MM.1S (cell line): ENCODE data around the gene LRCH1.

Experiments used
- DNase-seq: peaks from one replicate; pipeline ENCODE4 v3.0.0-alpha.2; 2015
- H2AFZ ChIP-seq: fragments of 300-600 bp; sonication (generic); 2 replicates; pipeline ENCODE4 v1.6.0; 2016; ENCODE audit warnings: antibody characterized with exemption, low read length
- H3F3A ChIP-seq: fragments of 300-600 bp; sonication (generic); 2 replicates; pipeline ENCODE4 v1.6.1; 2016; ENCODE audit warnings: mild to moderate bottlenecking, antibody characterized with exemption, low read length, moderate library complexity, mixed read lengths; ENCODE audit not compliant: insufficient read depth
- H3K27ac ChIP-seq: fragments of 300-600 bp; sonication (generic); 2 replicates; pipeline ENCODE4 v1.5.1; 2016; ENCODE audit warnings: mild to moderate bottlenecking, low read length
- H3K27me3 ChIP-seq: fragments of 300-600 bp; sonication (generic); replicated peaks from 2 replicates; pipeline ENCODE4 v1.6.0; 2016; ENCODE audit warnings: low read length; ENCODE audit not compliant: insufficient read depth
- H3K36me3 ChIP-seq: fragments of 300-600 bp; sonication (generic); replicated peaks from 2 replicates; pipeline ENCODE4 v1.6.1; 2016; ENCODE audit warnings: mild to moderate bottlenecking, low read length, mixed read lengths; ENCODE audit not compliant: insufficient read depth
- H3K4me1 ChIP-seq: fragments of 300-600 bp; sonication (generic); 2 replicates; pipeline ENCODE4 v1.6.1; 2016; ENCODE audit warnings: low read length, mixed read lengths
- H3K4me2 ChIP-seq: fragments of 300-600 bp; sonication (generic); 2 replicates; pipeline ENCODE4 v1.6.0; 2016; ENCODE audit warnings: low read depth, low read length
- H3K4me3 ChIP-seq: fragments of 300-600 bp; sonication (generic); 2 replicates; pipeline ENCODE4 v1.5.1; 2016; ENCODE audit warnings: low read length, mixed read lengths
- H3K79me2 ChIP-seq: fragments of 300-600 bp; sonication (generic); 2 replicates; pipeline ENCODE4 v1.6.1; 2016; ENCODE audit warnings: mixed run types, low read length, mixed read lengths
- H3K9ac ChIP-seq: fragments of 300-600 bp; sonication (generic); 2 replicates; pipeline ENCODE4 v1.6.1; 2016; ENCODE audit warnings: low read length, mixed read lengths
- H3K9me2 ChIP-seq: fragments of 300-600 bp; sonication (generic); replicated peaks from 2 replicates; pipeline ENCODE4 v1.6.1; 2016; ENCODE audit warnings: mild to moderate bottlenecking, low read length, mixed read lengths; ENCODE audit not compliant: insufficient read depth
- H3K9me3 ChIP-seq: fragments of 300-600 bp; sonication (generic); replicated peaks from 2 replicates; pipeline ENCODE4 v1.6.1; 2016; ENCODE audit warnings: mild to moderate bottlenecking, low read length, mixed read lengths; ENCODE audit not compliant: insufficient read depth
- H4K20me1 ChIP-seq: fragments of 300-600 bp; sonication (generic); 2 replicates; pipeline ENCODE4 v1.6.1; 2016; ENCODE audit warnings: mild to moderate bottlenecking, low read length, moderate library complexity, mixed read lengths; ENCODE audit not compliant: insufficient read depth
- EZH2 ChIP-seq: fragments of 300-600 bp; sonication (generic); optimal IDR thresholded peaks from 2 replicates; pipeline ENCODE3; 2017; ENCODE audit warnings: low read depth, mild to moderate bottlenecking, antibody characterized with exemption, low read length, mixed read lengths
- EZH2phosphoT487 ChIP-seq: fragments of 300-600 bp; sonication (generic); IDR thresholded peaks from 2 replicates; pipeline ENCODE4 v1.6.1; 2018; ENCODE audit warnings: antibody characterized with exemption, low read length
- TF ChIP-seq, protein P1 (sequence below): fragments of 300-600 bp; sonication (generic); IDR thresholded peaks from 2 replicates; pipeline ENCODE4 v1.5.1; 2016; ENCODE audit warnings: antibody characterized with exemption, low read length, mixed read lengths

Gene LRCH1

DNA sequence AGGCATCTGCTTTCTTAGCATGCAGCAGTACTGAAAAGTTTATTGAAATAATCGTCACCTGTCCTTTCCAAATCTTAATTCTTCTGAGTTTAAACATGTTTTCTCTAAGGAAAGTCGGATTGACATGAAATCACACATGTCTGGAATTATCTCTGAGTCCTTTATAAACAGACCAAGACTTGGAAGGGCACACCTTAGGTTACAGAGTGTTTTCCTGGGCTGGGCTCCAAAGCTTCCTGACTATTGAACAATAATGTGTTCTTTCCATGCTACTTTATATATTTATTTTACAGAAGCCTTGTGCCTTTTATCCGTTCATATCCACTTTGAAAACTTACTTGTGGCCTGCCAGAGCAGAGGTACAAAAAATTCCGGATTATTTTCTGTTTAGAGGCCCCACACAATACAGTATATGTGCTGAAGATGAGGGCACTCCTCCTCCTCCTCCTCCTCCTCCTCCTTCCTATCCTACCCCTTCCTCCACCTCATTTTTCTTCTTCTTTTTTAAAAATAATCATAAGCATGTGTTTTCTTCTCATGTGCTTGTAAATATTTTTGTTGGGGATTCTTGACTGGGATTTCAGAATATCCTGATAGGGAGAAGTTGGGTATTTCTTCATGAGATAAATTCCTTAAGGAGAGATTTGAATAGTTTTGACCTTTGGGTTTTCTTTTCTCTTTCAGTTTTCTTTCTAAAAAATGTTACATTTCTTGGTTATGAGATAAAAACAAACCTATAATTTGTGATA lies 52.3 kb downstream of the LRCH1 start:
- H4K20me1 ChIP-seq = no peaks in the 10 kb centered on the region
- TF ChIP-seq EZH2phosphoT487 (no peak), EZH2 (no peak)
- TF ChIP-seq, protein P1, sequence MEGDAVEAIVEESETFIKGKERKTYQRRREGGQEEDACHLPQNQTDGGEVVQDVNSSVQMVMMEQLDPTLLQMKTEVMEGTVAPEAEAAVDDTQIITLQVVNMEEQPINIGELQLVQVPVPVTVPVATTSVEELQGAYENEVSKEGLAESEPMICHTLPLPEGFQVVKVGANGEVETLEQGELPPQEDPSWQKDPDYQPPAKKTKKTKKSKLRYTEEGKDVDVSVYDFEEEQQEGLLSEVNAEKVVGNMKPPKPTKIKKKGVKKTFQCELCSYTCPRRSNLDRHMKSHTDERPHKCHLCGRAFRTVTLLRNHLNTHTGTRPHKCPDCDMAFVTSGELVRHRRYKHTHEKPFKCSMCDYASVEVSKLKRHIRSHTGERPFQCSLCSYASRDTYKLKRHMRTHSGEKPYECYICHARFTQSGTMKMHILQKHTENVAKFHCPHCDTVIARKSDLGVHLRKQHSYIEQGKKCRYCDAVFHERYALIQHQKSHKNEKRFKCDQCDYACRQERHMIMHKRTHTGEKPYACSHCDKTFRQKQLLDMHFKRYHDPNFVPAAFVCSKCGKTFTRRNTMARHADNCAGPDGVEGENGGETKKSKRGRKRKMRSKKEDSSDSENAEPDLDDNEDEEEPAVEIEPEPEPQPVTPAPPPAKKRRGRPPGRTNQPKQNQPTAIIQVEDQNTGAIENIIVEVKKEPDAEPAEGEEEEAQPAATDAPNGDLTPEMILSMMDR = no peak
- no peak for DNase-seq
- no peak overlapping the region for H3K4me3 ChIP-seq
- no peaks in the 10 kb centered on the region for H3F3A ChIP-seq
- H3K36me3 ChIP-seq = no peaks in the 10 kb centered on the region
- 0 out of 2 replicates have a peak, but pooled peaks cover under 1% of the 10 kb centered on the region for H3K4me1 ChIP-seq
- H3K79me2 ChIP-seq = peaks cover 64% of the 10 kb centered on the region
- no peaks in the 10 kb centered on the region for H3K9me2 ChIP-seq
- H2AFZ ChIP-seq = no peak overlapping the region
- peak overlapping the region; percentile 7; the same call in 1 of the 2 replicates for H3K4me2 ChIP-seq
- H3K27me3 ChIP-seq = no peaks in the 10 kb centered on the region
- no peaks in the 10 kb centered on the region for H3K9me3 ChIP-seq
- no peak overlapping the region for H3K9ac ChIP-seq
- H3K27ac ChIP-seq = no peak overlapping the region

DNA sequence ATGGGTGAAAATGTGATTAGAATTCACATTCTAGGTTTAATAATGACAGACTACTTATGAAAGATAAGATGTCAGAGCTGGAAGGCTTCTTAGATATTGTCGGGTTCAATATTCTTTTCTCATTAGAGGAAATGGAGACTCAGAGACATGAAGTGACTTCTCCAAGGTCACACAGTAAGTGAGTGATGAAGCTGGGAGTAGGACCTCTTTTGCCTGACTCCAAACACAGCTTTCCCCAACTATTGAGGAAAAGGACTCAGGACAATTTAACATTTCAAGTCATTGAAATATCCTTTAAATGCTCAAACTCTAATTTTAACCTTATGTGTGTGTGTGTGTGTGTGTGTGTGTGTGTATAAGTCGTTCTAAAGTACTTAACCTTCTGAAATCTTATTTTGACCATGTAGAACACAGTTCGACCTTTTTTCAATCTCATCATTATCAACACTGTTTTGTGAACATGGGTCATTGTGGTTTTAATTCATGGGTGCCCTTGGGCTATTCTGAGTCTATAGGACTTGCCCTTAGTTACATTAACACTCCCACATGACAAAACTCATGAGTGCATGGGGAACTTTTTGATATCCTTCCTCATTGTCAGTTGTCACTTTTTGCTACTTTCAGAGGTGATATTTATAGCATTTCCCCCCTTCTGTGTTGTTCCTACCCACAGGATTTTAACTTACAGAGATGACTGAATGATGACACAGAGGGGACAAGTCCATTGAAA lies 53.0 kb downstream of the LRCH1 start:
- peak overlapping the region; percentile 7; the same call in 1 of the 2 replicates for H3K4me2 ChIP-seq
- no peak overlapping the region for H2AFZ ChIP-seq
- H4K20me1 ChIP-seq = no peaks in the 10 kb centered on the region
- H3K79me2 ChIP-seq = peaks cover 65% of the 10 kb centered on the region
- H3K9me3 ChIP-seq = no peaks in the 10 kb centered on the region
- no peaks in the 10 kb centered on the region for H3F3A ChIP-seq
- no peak for DNase-seq
- H3K9ac ChIP-seq = no peak overlapping the region
- no peak overlapping the region for H3K4me3 ChIP-seq
- no peaks in the 10 kb centered on the region for H3K27me3 ChIP-seq
- no peaks in the 10 kb centered on the region for H3K36me3 ChIP-seq
- H3K4me1 ChIP-seq = no peaks in the 10 kb centered on the region
- no peaks in the 10 kb centered on the region for H3K9me2 ChIP-seq
- no peak for TF ChIP-seq EZH2
- TF ChIP-seq, protein P1 = no peak
- TF ChIP-seq EZH2phosphoT487 = no peak
- H3K27ac ChIP-seq = no peak overlapping the region

DNA sequence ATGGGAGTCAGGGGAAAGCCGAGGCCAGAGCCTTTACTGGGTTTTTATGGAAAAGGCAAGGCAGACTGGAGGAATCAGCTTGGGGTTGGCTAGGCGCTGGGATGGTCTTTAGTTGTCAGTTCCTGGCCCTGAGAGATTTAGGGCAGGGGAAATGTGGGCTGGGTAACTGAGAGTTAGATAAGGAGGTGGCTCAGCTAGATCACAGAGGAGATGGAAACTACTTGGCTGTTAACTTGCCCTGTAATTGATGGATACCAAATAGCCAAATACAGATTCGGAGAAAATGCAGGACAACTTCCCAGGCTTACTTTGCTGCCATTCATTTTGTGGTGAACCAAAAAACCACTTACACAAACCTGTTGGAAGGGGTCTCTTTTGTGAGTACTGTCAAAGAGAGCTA lies 54.0 kb downstream of the LRCH1 start:
- H3K9ac ChIP-seq = no peak overlapping the region
- no peaks in the 10 kb centered on the region for H3K9me3 ChIP-seq
- H3K4me3 ChIP-seq = no peak overlapping the region
- no peak overlapping the region for H2AFZ ChIP-seq
- no peaks in the 10 kb centered on the region for H4K20me1 ChIP-seq
- H3K4me2 ChIP-seq = no peak overlapping the region
- H3F3A ChIP-seq = no peaks in the 10 kb centered on the region
- no peaks in the 10 kb centered on the region for H3K27me3 ChIP-seq
- no peaks in the 10 kb centered on the region for H3K4me1 ChIP-seq
- no peaks in the 10 kb centered on the region for H3K9me2 ChIP-seq
- TF ChIP-seq EZH2phosphoT487 = no peak
- TF ChIP-seq EZH2 = no peak
- TF ChIP-seq, protein P1 = no peak
- peaks cover 58% of the 10 kb centered on the region for H3K79me2 ChIP-seq
- no peaks in the 10 kb centered on the region for H3K36me3 ChIP-seq
- no peak overlapping the region for H3K27ac ChIP-seq
- no peak for DNase-seq
